GM12891 (cell line): ENCODE results near the gene USP40.

Source experiments
- DNase-seq: peaks from one replicate; pipeline ENCODE4 v3.0.0; 2011; ENCODE audit warnings: low spot score; ENCODE audit not compliant: insufficient read length
- FAIRE-seq: peaks from 2 replicates; lab custom pipeline; 2011; peaks lifted over from hg19 to GRCh38; lab: Jason Lieb, UNC
- PAX5 ChIP-seq: IDR thresholded peaks from 2 replicates; pipeline ENCODE4 v1.6.1; 2011; ENCODE audit warnings: low read length, moderate library complexity, mild to moderate bottlenecking; ENCODE audit not compliant: insufficient read depth, severe bottlenecking
- POLR2A ChIP-seq: IDR thresholded peaks from 2 replicates; pipeline ENCODE4 v1.6.1; 2011; ENCODE audit warnings: low read depth, low read length, control low read depth
- POLR2AphosphoS5 ChIP-seq: IDR thresholded peaks from 2 replicates; pipeline ENCODE4 v1.6.1; 2011; ENCODE audit warnings: low read depth, low read length, control low read depth
- POU2F2 ChIP-seq: IDR thresholded peaks from 2 replicates; pipeline ENCODE4 v1.6.1; 2011; ENCODE audit warnings: low read depth, mild to moderate bottlenecking, control low read depth, low read length, moderate library complexity
- SPI1 ChIP-seq: IDR thresholded peaks from 2 replicates; pipeline ENCODE4 v1.6.1; 2011; ENCODE audit warnings: low read depth, low read length, control low read depth
- TAF1 ChIP-seq: IDR thresholded peaks from 2 replicates; pipeline ENCODE4 v1.6.1; 2011; ENCODE audit warnings: low read depth, low read length, control low read depth

Gene USP40

DNA sequence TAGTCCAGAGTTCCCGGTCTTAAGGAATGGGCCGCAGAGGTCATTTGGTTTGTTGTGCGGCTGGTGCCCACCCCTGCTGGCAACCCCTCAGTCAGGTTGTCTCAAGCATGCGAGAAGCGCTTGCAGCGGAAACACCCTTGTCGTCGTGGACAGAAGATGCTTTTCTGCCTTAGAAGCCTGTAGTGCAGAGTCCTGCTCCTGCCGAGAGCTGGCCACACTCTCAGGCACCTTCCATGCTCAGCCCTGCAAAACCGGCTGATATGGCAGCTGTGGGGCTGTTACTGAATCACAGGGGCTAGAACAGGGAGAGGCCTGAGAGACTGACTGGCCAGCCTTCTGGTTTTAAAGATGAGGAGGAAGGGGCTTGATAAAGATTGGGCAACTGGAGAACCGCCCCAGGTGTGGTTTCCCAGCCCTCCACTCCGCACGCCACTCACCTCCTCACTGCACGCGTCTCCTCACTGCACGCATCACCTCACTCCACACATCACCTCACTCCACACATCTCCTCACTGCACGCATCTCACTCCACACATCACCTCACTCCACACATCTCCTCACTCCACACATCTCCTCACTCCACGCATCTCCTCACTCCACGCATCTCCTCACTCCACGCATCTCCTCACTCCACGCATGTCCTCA is 103.6 kb downstream of the USP40 start:
- FAIRE-seq (no peak), DNase-seq (no peak)
- TF ChIP-seq POU2F2 (no peak), POLR2AphosphoS5 (peak; percentile 22; the same call in 1 of the 2 replicates)

DNA sequence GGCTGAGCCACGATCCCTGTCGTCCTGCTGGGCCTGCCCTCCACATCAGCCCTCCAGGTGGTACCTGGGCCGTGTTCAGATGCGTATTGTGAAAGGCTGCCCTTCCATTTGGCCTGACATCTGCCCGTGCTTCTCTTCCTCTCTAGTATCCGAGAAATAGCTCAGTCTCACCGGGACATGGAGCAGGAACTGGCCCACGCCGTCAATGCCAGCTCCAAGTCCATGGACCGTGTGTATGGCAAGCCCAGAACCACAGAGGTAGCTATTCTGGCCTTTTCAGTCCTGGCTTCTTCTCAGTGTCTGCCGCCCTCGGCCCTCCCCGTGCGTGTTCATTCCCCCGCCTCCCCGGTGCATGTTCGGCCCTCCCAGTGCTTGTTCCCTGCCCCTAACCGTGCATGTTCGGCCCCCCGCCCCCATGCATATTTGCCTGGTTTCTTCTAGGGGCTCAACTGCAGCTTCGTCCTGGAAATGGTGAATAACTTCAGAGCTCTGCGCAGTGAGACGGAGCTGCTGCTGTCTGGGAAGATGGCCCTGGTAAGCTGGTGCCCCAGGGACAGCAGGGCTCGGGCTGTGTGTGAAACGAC is 104.3 kb downstream of the USP40 start:
- no peak for FAIRE-seq
- TF ChIP-seq POLR2A (no peak), TAF1 (no peak), POU2F2 (no peak), PAX5 (no peak), POLR2AphosphoS5 (no peak), SPI1 (no peak)
- no peak for DNase-seq

DNA sequence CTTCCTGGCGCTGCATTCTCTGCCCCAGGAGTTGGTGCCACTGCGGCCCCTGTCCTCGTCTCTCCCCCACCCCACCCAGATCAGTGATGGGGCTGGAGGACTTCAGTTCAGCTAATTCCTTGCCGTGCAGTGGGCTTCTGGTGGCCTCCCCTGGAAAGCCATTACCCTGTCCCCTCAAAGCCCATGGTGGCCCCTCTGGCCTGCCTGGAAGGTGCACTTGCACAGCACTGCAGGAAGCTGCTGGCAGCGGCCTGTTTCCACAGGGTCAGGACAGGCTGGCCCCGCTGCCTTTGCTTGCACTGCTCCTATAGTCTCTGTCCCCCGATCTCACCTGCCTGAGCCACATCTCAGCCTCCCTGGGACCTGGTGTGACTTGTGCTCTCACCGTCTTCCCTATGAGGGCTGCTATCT is 105.1 kb downstream of the USP40 start:
- FAIRE-seq (no peak), DNase-seq (no peak)
- TF ChIP-seq TAF1 (no peak), PAX5 (no peak), POLR2A (no peak), SPI1 (no peak), POU2F2 (no peak), POLR2AphosphoS5 (no peak)

DNA sequence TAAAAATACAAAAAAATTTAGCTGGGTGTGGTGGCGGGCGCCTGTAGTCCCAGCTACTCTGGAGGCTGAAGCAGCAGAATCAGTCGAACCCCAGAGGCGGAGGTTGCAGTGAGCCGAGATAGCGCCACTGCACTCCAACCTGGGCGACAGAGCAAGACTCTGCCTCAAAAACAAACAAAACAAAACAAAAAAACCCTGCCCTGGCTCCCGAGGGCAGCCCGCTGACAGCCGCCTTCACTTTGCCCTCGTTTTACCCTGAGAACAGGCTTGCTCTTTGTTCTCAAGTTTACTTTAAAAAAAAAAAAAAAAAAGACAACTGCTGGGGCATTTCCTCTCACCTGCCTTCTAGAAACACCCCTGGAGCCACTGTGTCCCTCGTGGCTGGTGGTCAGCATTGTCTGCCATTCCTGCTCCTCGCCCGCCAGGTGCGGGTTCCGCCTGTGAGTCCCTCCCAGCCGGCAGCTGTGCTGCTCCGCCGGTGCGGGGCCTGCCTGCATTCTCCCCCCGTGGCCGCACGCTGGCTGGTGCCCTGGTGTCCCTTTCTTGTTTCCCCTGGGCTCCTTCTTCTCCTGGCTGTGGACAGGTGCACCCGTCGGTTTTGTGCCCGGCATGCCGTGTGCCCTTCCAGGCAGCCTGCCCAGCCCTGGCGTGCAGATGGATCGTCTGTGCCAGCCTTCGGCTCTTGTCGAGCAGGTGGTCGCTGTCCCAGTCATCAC is 105.7 kb downstream of the USP40 start:
- DNase-seq, result no peak
- TF ChIP-seq POLR2A (no peak), PAX5 (no peak)
- no peak for FAIRE-seq

DNA sequence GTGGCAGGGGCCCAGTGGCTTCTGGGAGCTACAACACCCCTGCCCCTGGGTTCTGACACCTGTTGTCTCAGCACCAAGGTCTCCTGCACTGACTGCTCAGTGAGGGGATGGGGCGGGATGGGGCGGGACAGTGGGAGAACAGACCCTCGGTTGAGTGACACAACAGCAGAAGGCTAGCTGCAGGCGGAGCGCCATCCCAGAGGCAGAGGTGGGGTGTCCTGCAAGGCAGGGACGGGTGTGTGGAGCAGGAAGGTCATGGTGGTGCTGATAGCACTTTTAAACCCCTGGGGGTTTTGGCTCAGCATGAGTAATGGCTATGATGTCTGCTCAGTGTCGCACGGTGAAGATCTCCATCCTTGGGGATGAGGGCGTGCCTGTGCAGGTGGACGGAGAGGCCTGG is 107.2 kb downstream of the USP40 start:
- no peak for TF ChIP-seq POU2F2
- no peak for TF ChIP-seq POLR2AphosphoS5
- TF ChIP-seq TAF1, result no peak
- no peak for TF ChIP-seq SPI1
- no peak for TF ChIP-seq POLR2A
- TF ChIP-seq PAX5, result no peak
- no peak for DNase-seq
- peak; percentile 26 for FAIRE-seq

DNA sequence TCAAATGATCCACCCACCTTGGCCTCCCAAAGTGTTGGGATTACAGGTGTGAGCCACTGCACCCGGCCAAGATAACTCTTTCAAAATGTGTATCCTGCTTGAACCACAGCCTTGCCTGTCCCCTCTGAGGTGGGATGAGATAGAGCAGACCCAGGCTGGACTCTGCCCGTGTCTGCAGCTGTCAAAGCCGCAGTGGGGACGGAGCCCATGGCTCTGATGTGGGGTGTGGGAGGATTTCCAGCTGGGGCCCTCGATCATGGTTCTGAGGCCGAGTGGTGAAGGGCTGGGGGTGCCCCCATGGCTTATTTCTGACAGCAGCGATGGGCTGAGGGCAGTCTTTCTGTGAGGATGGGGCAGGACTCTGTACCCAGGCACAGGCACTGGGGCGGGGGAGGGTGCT is 107.8 kb downstream of the USP40 start:
- FAIRE-seq (no peak), DNase-seq (no peak)
- no peak for TF ChIP-seq PAX5
- no peak for TF ChIP-seq SPI1
- TF ChIP-seq TAF1, result no peak
- no peak for TF ChIP-seq POLR2AphosphoS5
- TF ChIP-seq POU2F2, result no peak

DNA sequence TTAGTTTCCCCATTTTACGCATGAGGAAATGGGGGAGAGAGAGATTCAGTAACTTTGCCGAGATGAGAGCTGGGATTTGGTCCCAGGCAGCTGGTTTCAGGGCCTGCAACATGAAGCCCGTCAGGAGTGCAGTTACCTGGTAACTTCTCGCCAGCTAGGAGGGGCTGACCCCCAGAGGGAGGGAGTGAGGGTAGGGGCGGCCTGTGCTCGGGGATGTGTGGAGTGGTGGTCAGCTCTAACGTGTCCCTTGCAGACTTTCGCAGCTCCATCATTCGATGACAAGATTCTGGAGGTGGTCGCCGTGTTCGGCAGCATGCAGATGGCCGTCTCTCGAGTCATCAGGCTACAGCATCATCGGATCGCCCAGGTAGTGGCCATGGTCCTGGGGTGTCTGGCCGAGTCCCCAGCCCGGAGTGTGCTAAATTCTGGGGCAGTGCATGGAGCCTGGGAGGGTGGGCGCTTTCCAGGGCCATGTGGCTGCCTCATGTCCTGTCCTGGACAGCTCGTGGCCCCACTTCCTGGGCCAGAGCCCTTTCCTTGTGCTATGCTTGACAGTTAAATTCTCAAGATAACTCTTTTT is 108.5 kb downstream of the USP40 start:
- TF ChIP-seq PAX5 (no peak), POLR2AphosphoS5 (no peak), POLR2A (no peak), TAF1 (no peak), SPI1 (no peak), POU2F2 (no peak)
- DNase-seq, result no peak
- no peak for FAIRE-seq

DNA sequence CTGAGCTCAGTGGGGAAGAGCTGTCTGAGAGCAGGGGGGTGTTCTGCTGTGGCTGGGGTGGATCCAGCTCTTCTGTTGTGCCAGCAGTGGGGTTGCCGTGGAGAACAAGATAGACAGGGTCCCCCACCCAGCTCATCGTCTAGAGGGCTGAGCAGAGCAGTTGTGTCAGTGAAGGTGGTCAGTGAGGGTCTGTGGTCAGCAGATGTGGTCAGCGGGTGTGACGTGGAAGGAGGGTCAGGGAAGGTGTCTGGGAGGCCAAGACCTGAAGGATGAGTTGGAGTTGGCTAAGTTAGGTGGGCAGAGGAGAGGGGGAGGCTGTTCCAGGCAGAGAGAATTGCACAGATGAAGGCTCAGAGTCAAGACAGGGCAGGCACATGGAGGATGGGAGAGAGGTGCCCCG is 109.2 kb downstream of the USP40 start:
- TF ChIP-seq SPI1, result no peak
- TF ChIP-seq PAX5, result no peak
- no peak for TF ChIP-seq POLR2AphosphoS5
- TF ChIP-seq TAF1, result no peak
- TF ChIP-seq POU2F2, result no peak
- TF ChIP-seq POLR2A, result no peak
- no peak for FAIRE-seq
- no peak for DNase-seq

DNA sequence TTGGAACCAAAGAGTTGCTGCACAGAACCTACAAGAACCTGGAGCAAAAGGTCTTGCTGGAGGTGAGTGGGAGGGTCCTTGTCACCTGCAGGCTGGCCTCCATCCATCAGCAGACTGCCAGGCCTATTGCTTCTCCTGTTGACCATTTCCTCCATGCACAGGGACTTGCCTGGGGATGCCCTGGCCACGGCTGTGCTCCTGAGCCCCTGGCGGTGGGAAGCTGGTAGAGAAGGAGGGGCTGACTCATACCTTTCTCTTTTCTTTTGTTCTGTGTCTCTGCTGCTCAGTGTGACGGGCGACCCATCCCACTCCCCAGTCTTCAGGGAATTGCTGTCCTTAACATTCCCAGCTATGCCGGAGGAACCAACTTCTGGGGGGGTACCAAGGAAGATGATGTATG is 109.6 kb downstream of the USP40 start:
- DNase-seq (no peak), FAIRE-seq (no peak)
- TF ChIP-seq SPI1, result no peak
- TF ChIP-seq POLR2A, result no peak
- TF ChIP-seq POLR2AphosphoS5, result no peak
- TF ChIP-seq PAX5, result no peak
- no peak for TF ChIP-seq TAF1
- no peak for TF ChIP-seq POU2F2

DNA sequence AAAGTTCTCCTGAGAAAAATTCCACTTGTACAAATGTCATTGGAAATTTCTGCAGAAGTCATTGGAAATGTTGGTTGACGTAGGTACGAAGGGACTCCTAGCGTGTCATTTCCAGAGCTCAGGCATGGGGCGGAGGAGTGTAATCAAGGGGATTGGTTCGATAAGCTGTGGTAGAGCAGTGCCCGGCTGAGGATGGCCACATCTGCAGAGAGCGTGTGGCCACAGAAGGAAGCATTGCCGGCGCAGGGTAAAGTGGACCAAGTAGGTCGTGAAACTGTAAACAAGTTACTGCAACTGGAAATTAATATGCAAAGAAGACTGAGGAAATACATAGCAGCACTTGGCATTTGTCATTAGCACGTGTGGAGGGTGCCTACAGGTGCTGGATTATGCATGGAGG is 110.5 kb downstream of the USP40 start:
- TF ChIP-seq POLR2A, result no peak
- TF ChIP-seq PAX5, result no peak
- no peak for TF ChIP-seq SPI1
- TF ChIP-seq POLR2AphosphoS5, result no peak
- no peak for TF ChIP-seq TAF1
- TF ChIP-seq POU2F2, result no peak
- no peak for FAIRE-seq
- DNase-seq, result no peak
